ENCODE results near the gene POLD2.

POLD2 gene

DNA sequence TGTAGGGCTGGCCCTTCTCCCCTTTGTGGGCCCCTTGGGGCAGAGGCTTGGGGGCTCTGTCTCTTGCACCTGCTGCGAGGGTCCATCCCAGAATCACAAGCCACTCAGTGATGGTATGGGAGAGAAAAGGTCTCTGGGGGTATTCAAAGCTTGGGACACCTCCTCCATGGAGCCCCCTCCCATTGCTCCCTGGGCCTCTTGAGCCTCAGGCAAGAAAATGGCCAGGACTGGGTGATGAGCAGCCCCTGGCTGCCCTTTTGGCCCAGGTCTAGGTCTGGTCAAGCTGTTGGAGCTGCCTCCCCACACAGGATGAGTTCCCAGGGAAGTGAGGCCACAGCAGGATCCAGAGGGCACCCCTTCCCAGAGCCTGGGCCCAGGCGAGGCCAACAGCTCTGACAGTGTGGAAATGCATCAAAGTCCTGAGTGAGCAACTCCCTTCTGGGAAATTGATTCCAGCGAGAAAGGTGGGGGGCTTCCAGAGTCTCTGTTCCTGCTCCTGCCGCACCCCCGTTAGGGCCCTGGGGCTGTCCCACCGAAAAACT, 21.1 kb upstream of the POLD2 start:
- Histone ChIP-seq H3K27ac (ENCODE audit: low read depth, low read length) (no peak overlapping the region), H3K4me1 (ENCODE audit: control insufficient read depth, low read length) (no peaks in the 10 kb centered on the region), H4K20me1 (ENCODE audit: control insufficient read depth, insufficient read depth, low read depth, low read length) (no peaks in the 10 kb centered on the region), H3K4me3 (ENCODE audit: low read length) (no peak overlapping the region), H3K36me3 (ENCODE audit: control insufficient read depth, low read length) (no peaks in the 10 kb centered on the region), H3K9me3 (ENCODE audit: control insufficient read depth, insufficient read depth, low read length) (no peaks in the 10 kb centered on the region), H3K27me3 (ENCODE audit: control insufficient read depth, low read length) (peaks cover 3% of the 10 kb centered on the region; the same call in 1 of the 2 replicates), H3K9me2 (replicated peaks; ENCODE audit: control insufficient read depth, low read length) (no peaks in the 10 kb centered on the region), H3F3A (ENCODE audit: control insufficient read depth, insufficient read depth) (peaks cover 4% of the 10 kb centered on the region), H3K79me2 (ENCODE audit: control insufficient read depth, low read length) (no peaks in the 10 kb centered on the region), H3K4me2 (ENCODE audit: low read length) (no peak overlapping the region)
- no peak for TF ChIP-seq EZH2phosphoT487 (IDR thresholded peaks at IDR 0.05; ENCODE audit: borderline replicate concordance, low read length)
- TF ChIP-seq, protein P1, sequence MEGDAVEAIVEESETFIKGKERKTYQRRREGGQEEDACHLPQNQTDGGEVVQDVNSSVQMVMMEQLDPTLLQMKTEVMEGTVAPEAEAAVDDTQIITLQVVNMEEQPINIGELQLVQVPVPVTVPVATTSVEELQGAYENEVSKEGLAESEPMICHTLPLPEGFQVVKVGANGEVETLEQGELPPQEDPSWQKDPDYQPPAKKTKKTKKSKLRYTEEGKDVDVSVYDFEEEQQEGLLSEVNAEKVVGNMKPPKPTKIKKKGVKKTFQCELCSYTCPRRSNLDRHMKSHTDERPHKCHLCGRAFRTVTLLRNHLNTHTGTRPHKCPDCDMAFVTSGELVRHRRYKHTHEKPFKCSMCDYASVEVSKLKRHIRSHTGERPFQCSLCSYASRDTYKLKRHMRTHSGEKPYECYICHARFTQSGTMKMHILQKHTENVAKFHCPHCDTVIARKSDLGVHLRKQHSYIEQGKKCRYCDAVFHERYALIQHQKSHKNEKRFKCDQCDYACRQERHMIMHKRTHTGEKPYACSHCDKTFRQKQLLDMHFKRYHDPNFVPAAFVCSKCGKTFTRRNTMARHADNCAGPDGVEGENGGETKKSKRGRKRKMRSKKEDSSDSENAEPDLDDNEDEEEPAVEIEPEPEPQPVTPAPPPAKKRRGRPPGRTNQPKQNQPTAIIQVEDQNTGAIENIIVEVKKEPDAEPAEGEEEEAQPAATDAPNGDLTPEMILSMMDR (IDR thresholded peaks at IDR 0.05; ENCODE audit: low read depth, low read length, poor library complexity, severe bottlenecking) = no peak

DNA sequence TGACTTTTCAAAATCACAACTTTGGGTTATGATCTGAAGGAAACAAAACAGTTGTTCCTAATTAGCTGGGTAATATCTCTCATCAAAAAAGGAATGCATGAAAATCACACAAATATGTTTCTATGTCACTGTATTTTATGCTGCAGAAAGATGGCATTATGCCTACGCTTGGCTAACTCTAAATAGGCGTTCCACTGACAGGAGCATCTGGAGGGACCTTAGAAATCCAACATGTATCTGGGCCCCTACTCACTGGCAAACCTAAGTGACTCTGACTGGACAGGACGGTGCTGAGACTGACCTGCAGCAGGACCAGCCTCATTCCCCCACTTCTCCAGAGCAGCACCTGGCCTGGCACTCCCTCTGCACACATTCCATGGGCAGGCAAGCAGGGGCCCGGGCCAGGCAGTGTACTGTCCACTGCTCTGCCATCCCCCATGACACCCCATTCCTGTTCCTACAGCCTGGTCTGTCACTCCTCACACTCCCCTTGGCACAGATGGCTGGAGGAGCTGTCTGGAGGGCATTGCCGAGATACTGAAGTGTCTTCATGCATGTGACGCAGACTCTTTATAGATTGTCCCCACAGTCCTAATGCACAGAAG, 20.4 kb upstream of the POLD2 start:
- Histone ChIP-seq H3K79me2 (ENCODE audit: control insufficient read depth, low read length) (no peaks in the 10 kb centered on the region), H3K9me3 (ENCODE audit: control insufficient read depth, insufficient read depth, low read length) (no peaks in the 10 kb centered on the region), H3K27ac (ENCODE audit: low read depth, low read length) (no peak overlapping the region), H3K9me2 (replicated peaks; ENCODE audit: control insufficient read depth, low read length) (no peaks in the 10 kb centered on the region), H3K4me1 (ENCODE audit: control insufficient read depth, low read length) (no peaks in the 10 kb centered on the region), H3K4me3 (ENCODE audit: low read length) (no peak overlapping the region), H3K27me3 (ENCODE audit: control insufficient read depth, low read length) (peaks cover 3% of the 10 kb centered on the region; the same call in 1 of the 2 replicates), H3K36me3 (ENCODE audit: control insufficient read depth, low read length) (no peaks in the 10 kb centered on the region), H3F3A (ENCODE audit: control insufficient read depth, insufficient read depth) (peaks cover 4% of the 10 kb centered on the region), H4K20me1 (ENCODE audit: control insufficient read depth, insufficient read depth, low read depth, low read length) (no peaks in the 10 kb centered on the region), H3K4me2 (ENCODE audit: low read length) (no peak overlapping the region)
- TF ChIP-seq EZH2phosphoT487 (IDR thresholded peaks at IDR 0.05; ENCODE audit: borderline replicate concordance, low read length) = no peak
- TF ChIP-seq, protein P1 (IDR thresholded peaks at IDR 0.05; ENCODE audit: low read depth, low read length, poor library complexity, severe bottlenecking) = no peak

DNA sequence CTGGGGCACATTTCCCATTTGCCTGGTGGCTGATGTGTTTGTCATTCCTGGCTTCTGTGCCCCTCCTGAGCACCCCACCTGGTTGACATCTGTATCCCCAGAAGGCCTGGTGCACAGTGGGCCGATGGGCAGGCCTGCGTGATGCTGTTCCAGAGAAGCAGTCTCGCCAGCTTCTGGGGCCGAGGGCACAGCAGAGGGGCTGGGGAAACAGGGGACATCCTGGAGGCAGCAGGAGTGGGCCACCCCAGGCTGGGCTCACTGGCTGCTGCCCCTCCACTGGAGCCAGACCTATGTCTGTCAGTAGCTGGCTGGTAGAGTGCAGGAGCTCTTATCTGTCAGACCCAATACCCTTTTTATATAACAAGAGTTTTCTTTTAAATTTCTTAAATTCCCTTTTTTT, 18.7 kb upstream of the POLD2 start:
- peaks cover 4% of the 10 kb centered on the region for H3F3A ChIP-seq (ENCODE audit: control insufficient read depth, insufficient read depth)
- H3K79me2 ChIP-seq (ENCODE audit: control insufficient read depth, low read length) = no peaks in the 10 kb centered on the region
- no peaks in the 10 kb centered on the region for H3K36me3 ChIP-seq (ENCODE audit: control insufficient read depth, low read length)
- H3K4me3 ChIP-seq (ENCODE audit: low read length) = no peak overlapping the region
- H3K4me2 ChIP-seq (ENCODE audit: low read length) = no peak overlapping the region
- no peak for TF ChIP-seq EZH2phosphoT487 (IDR thresholded peaks at IDR 0.05; ENCODE audit: borderline replicate concordance, low read length)
- TF ChIP-seq, protein P1 (IDR thresholded peaks at IDR 0.05; ENCODE audit: low read depth, low read length, poor library complexity, severe bottlenecking) = no peak
- H3K4me1 ChIP-seq (ENCODE audit: control insufficient read depth, low read length) = no peaks in the 10 kb centered on the region
- H3K27ac ChIP-seq (ENCODE audit: low read depth, low read length) = no peak overlapping the region
- H3K9me2 ChIP-seq (replicated peaks; ENCODE audit: control insufficient read depth, low read length) = no peaks in the 10 kb centered on the region
- H4K20me1 ChIP-seq (ENCODE audit: control insufficient read depth, insufficient read depth, low read depth, low read length) = no peaks in the 10 kb centered on the region
- no peaks in the 10 kb centered on the region for H3K27me3 ChIP-seq (ENCODE audit: control insufficient read depth, low read length)
- no peaks in the 10 kb centered on the region for H3K9me3 ChIP-seq (ENCODE audit: control insufficient read depth, insufficient read depth, low read length)

Measured in DOHH2 (cell line).